ENCODE measurements around the gene MMP21. TPM values are rescaled to one million over a fixed set of nuclear protein-coding genes. Genes with fewer than 3 reads are reported as not detected.

The MMP21 gene
- polyA plus RNA-seq, 2 of the 4 experiments (the other 2 are of a cell fraction): 0.04 TPM; not detected in 1

GRCh38 chr10:125797994-125798662, 22.5 kb upstream of the MMP21 start:
- H3K4me3 ChIP-seq: no peak overlapping the region
- FAIRE-seq: no peak
- ATAC-seq: no peak
- 57% methylated on average over 5 of the region's 5 CpGs for WGBS (ENCODE audit: missing lambda C conversion rate)
- TF ChIP-seq TFCP2L1 (CRISPR knock-in tag; IDR thresholded peaks at IDR 0.05): no peak
- TF ChIP-seq KDM5A (IDR thresholded peaks at IDR 0.05): no peak
- TF ChIP-seq ELK1 (IDR thresholded peaks at IDR 0.05; ENCODE audit: low read depth, low read length): no peak
- no peak for TF ChIP-seq NPAS2 (CRISPR knock-in tag; IDR thresholded peaks at IDR 0.05; ENCODE audit: borderline replicate concordance)
- TF ChIP-seq BCL3 (IDR thresholded peaks at IDR 0.05): no peak
- no peak for TF ChIP-seq NFE2L2 (conservative IDR thresholded peaks at IDR 0.05; ENCODE audit: low read length)
- TF ChIP-seq EHF (CRISPR knock-in tag; IDR thresholded peaks at IDR 0.05): no peak
- TF ChIP-seq JUNB (IDR thresholded peaks at IDR 0.05): no peak
- no peak for TF ChIP-seq HMGXB4 (CRISPR knock-in tag; IDR thresholded peaks at IDR 0.05; ENCODE audit: borderline replicate concordance)
- no peak for TF ChIP-seq REST (IDR thresholded peaks at IDR 0.05)
- H3K27ac ChIP-seq: no peak overlapping the region
- ChIA-PET POLR2A (no interaction called here), CTCF (interaction anchor here (0.9 to 1.5 kb wide), 2 partner anchors 13 to 71 kb away, joined by 3 read pairs; no protein-coding TSS in a partner anchor)
- DNase-seq (ENCODE audit: low read depth in 1 of 2, low spot score in 1 of 2): no peak
- H3K4me1 ChIP-seq: no peaks in the 10 kb centered on the region
- H3K4me2 ChIP-seq: no peak overlapping the region
- H3K9me3 ChIP-seq: no peaks in the 10 kb centered on the region

GRCh38 chr10:125797424-125797823, 21.8 kb upstream of the MMP21 start:
- H3K4me1 ChIP-seq: no peaks in the 10 kb centered on the region
- ChIA-PET POLR2A (no interaction called here), CTCF (interaction anchor here (0.9 to 1.5 kb wide), 2 partner anchors 12 to 72 kb away, joined by 3 read pairs; no protein-coding TSS in a partner anchor)
- TF ChIP-seq ZC3H11A (IDR thresholded peaks at IDR 0.05) (no peak), HEYL (CRISPR knock-in tag; IDR thresholded peaks at IDR 0.05) (no peak), POLR2A (IDR thresholded peaks at IDR 0.05; ENCODE audit: low read length) (no peak)
- H3K9me3 ChIP-seq: no peaks in the 10 kb centered on the region
- no peak overlapping the region for H3K27ac ChIP-seq
- H3K4me3 ChIP-seq: no peak overlapping the region
- FAIRE-seq: no peak
- WGBS (ENCODE audit: missing lambda C conversion rate): 82% methylated on average over 8 of the region's 8 CpGs
- H3K4me2 ChIP-seq: no peak overlapping the region
- DNase-seq (ENCODE audit: low read depth in 1 of 2, low spot score in 1 of 2): no peak
- no peak for ATAC-seq

- no peak for DNase-seq (ENCODE audit: low read depth in 1 of 2, low spot score in 1 of 2)
- H3K9me3 ChIP-seq: no peaks in the 10 kb centered on the region
- H3K4me2 ChIP-seq: no peak overlapping the region
- no peak overlapping the region for H3K4me3 ChIP-seq
- no peaks in the 10 kb centered on the region for H3K4me1 ChIP-seq
- CTCF ChIA-PET: no interaction called here
- 80% methylated on average over 8 of the region's 8 CpGs for WGBS (ENCODE audit: missing lambda C conversion rate)
- H3K27ac ChIP-seq: no peak overlapping the region
- no peak for ATAC-seq
- POLR2A ChIA-PET: no interaction called here
- FAIRE-seq: no peak
- no peak for TF ChIP-seq RCOR1 (IDR thresholded peaks at IDR 0.05; ENCODE audit: low read depth, low read length)
- TF ChIP-seq HOXB13 (CRISPR knock-in tag; IDR thresholded peaks at IDR 0.05; ENCODE audit: low read depth): no peak
- no peak for TF ChIP-seq HMGXB4 (CRISPR knock-in tag; IDR thresholded peaks at IDR 0.05; ENCODE audit: borderline replicate concordance)
- TF ChIP-seq USF2 (IDR thresholded peaks at IDR 0.05): no peak
- no peak for TF ChIP-seq BCL3 (IDR thresholded peaks at IDR 0.05)
- no peak for TF ChIP-seq EP300 (IDR thresholded peaks at IDR 0.05)
- no peak for TF ChIP-seq SMC3 (IDR thresholded peaks at IDR 0.05)
- TF ChIP-seq PHF8 (IDR thresholded peaks at IDR 0.05; ENCODE audit: borderline replicate concordance, low read depth): no peak
- TF ChIP-seq HOXB5 (CRISPR knock-in tag; IDR thresholded peaks at IDR 0.05): no peak
Observed at GRCh38 chr10:125795637-125796190, 20.1 kb upstream of the MMP21 start.
